Gastrocnemius medialis (tissue), 4 donors: Measurements from ENCODE around the gene KCNIP3. TPM values are rescaled to one million over a fixed set of nuclear protein-coding genes. Genes with fewer than 3 reads are reported as not detected.
"Not testable (repeated sequence)": the region's sequence is repeated elsewhere in the genome, so short reads cannot be mapped to it uniquely, and the experiment has no call there.

Source experiments
- ATAC-seq, 2 donors: fragments of 150-250 bp; one replicate each; pipeline ENCODE4 v1.9.1; 2016
- DNase-seq, 2 donors: peaks; one replicate each; pipeline ENCODE4 v3.0.0-alpha.2; 2019
- H3K27ac ChIP-seq, 4 donors: fragments of 200-600 bp; sonication (generic); 1 replicate in 1 of 4; 2 replicates in 3 of 4; pipeline ENCODE4 v1.5.1; 2016 to 2018; ENCODE audit warnings: mild to moderate bottlenecking in 2 of 4, moderate library complexity in 1 of 4
- H3K27me3 ChIP-seq, 3 donors: fragments of 200-600 bp; sonication (generic) in 2 of 3; 1 replicate in 1 of 3; 2 replicates in 2 of 3; pipeline versions ENCODE4 v1.5.1 to v1.6.0; 2016 to 2019; ENCODE audit warnings: mild to moderate bottlenecking in 1 of 3, moderate library complexity in 1 of 3
- H3K36me3 ChIP-seq, 2 donors: fragments of 200-600 bp; sonication (generic) in 1 of 2; one replicate each; pipeline ENCODE4 v1.5.1; 2017 to 2018
- H3K4me1 ChIP-seq, 2 donors: fragments of 200-600 bp; sonication (generic) in 1 of 2; one replicate each; pipeline ENCODE4 v1.5.1; 2016 to 2017; ENCODE audit warnings: mild to moderate bottlenecking in 2 of 2
- H3K4me3 ChIP-seq, 4 donors: fragments of 200-600 bp; sonication (generic) in 3 of 4; 1 replicate in 1 of 4; 2 replicates in 3 of 4; pipeline ENCODE4 v1.5.1; 2016 to 2019; ENCODE audit warnings: mild to moderate bottlenecking in 2 of 4
- H3K9me3 ChIP-seq, 3 donors: fragments of 200-600 bp; sonication (generic) in 2 of 3; 1 replicate in 1 of 3; 2 replicates in 2 of 3; pipeline ENCODE4 v1.5.1; 2016 to 2019
- CTCF ChIP-seq, 5 experiments: fragments of 450-650 bp in 3 of 5; fragments of 200-600 bp in 2 of 5; sonication (generic) in 2 of 5; IDR thresholded peaks in 4 of 5; conservative IDR thresholded peaks in 1 of 5; 1 replicate in 4 of 5; 2 replicates in 1 of 5; pipeline ENCODE4 v1.5.1; 2016 to 2019; ENCODE audit warnings: antibody characterized with exemption in 5 of 5, mild to moderate bottlenecking in 3 of 5, moderate library complexity in 3 of 5
- POLR2A ChIP-seq, 2 donors: fragments of 450-650 bp; IDR thresholded peaks; one replicate each; pipeline ENCODE4 v1.6.1; 2017; ENCODE audit warnings: antibody characterized with exemption in 2 of 2, mild to moderate bottlenecking in 2 of 2, moderate library complexity in 2 of 2
- in situ Hi-C, 4 donors: fragments of 200-750 bp; cut with MboI; loops; one replicate each; pipeline versions ENCODE4 v1.15.0 to v1.8.0; 2017; ENCODE audit warnings: low sequenced_read_pairs in 4 of 4
- intact Hi-C: fragments of 100-400 bp; cut with DNase I; formaldehyde crosslinking; loops from one replicate; pipeline ENCODE4 v1.15.1; 2023; ENCODE audit warnings: low total_unique reads
- total RNA-seq, 4 donors: library from RNA; depleted of rRNA; stranded (reverse); fragments of >200 nt; gene quantifications; one replicate each; pipeline versions ENCODE4 v1.1.0 to v1.2.3, GENCODE V29; 2016

Gene KCNIP3
- total RNA-seq, 4 donors from 2014 or later: 0.55 to 2.9 (median 1.0) TPM

DNA sequence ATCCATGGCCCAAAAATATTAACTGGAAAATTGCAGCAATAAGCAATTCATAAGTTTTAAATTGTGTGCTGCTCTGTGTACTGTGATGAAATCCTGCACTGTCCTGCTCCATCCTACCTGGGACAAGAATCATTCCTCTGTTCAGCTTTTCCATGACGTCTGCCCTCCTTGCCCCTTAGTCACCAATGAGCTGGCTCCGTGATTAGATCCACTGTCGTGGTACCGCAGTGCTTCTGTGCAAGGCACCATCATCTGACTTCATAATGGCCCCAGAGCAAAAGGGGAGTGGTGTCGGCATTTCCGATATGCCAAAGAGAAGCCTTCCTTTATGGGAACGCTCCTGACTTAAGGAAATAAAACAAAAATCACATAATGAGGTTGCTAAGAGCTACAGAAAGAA is 101.9 kb downstream of the KCNIP3 start:
- Histone ChIP-seq H3K36me3 (no peaks in the 10 kb centered on the region), H3K9me3 (no peaks in the 10 kb centered on the region), H3K27me3 (no peaks in the 10 kb centered on the region), H3K4me3 (no peak overlapping the region), H3K27ac (no peak overlapping the region), H3K4me1 (peaks cover 12 to 18% of the 10 kb centered on the region in 2 donors)
- no peak for TF ChIP-seq POLR2A (IDR thresholded peaks at IDR 0.05)
- no peak for TF ChIP-seq CTCF (IDR thresholded peaks at IDR 0.05 in 4 of 5, conservative IDR thresholded peaks at IDR 0.05 in 1 of 5)
- intact Hi-C loops: no loop called here
- no peak for DNase-seq
- in situ Hi-C loops: no loop called here
- no peak for ATAC-seq

DNA sequence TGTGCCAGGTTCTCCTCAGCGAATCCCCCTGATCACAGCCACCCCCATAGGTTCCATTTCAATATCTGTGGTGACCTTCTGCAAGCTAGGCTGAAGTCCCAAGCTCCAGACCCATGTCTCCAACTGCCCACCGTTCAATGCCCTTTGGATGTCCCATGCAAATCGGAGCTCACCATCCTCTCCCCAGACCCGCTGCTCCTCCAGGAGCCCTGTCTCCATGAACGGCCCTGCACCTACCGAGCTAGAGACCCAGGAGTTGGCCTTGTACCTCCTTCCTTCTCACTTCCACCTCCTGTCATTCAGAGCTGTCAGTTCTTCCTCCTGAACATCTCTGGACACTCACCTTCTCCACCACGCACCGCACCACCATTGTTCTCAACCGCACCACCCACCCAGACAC is 104.3 kb downstream of the KCNIP3 start:
- intact Hi-C loops: loop anchor here (5.0 kb wide), 1 partner anchor 326 kb away; no protein-coding TSS in a partner anchor
- H3K4me1 ChIP-seq: peaks cover 12 to 18% of the 10 kb centered on the region in 2 donors
- no peak for TF ChIP-seq CTCF (IDR thresholded peaks at IDR 0.05 in 4 of 5, conservative IDR thresholded peaks at IDR 0.05 in 1 of 5)
- TF ChIP-seq POLR2A (IDR thresholded peaks at IDR 0.05): no peak
- ATAC-seq (no peak), DNase-seq (no peak)
- in situ Hi-C loops: no loop called here
- no peaks in the 10 kb centered on the region for H3K27me3 ChIP-seq
- peak overlapping the region; percentile 90 to 99 (median 96) for H3K4me3 ChIP-seq
- no peaks in the 10 kb centered on the region for H3K36me3 ChIP-seq
- H3K27ac ChIP-seq: peak overlapping the region in 1 of 4 donors; percentile 92
- H3K9me3 ChIP-seq: no peaks in the 10 kb centered on the region

DNA sequence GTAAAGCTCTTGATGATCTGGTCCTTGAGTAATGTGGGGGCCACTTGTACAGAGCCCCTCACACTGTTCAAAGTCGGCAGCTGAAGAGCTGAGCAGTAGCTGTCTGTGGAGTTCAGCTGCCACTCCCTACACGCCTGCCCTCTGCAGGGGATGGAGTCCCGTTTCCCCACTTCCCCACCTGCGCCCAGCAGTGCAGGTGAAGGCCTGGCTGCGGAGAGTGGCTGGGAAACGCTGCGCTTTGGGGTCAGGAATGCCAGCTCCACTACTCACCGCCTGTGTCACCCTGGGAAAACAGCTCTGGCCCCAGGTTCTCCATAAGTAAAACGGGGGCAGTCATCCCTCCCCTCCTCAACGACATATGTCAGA is 104.8 kb downstream of the KCNIP3 start:
- ATAC-seq: peak; percentile 51 to 53
- peaks cover 12 to 18% of the 10 kb centered on the region in 2 donors for H3K4me1 ChIP-seq
- peak overlapping the region; percentile 90 to 99 (median 96) for H3K4me3 ChIP-seq
- DNase-seq, H3K36me3 ChIP-seq, H3K27me3 ChIP-seq, H3K9me3 ChIP-seq, in situ Hi-C loops: not testable (repeated sequence)
- intact Hi-C loops: loop anchor here (2.0 to 5.0 kb wide), 2 partner anchors 57 to 325 kb away; no protein-coding TSS in a partner anchor
- peak overlapping the region; percentile 85 to 96 (median 90) for H3K27ac ChIP-seq

- DNase-seq (peak; percentile 93 to 94), ATAC-seq (peak; percentile 95 to 96)
- in situ Hi-C loops (no loop called here), intact Hi-C loops (loop anchor here (2.0 to 5.0 kb wide), 2 partner anchors 58 to 325 kb away; no protein-coding TSS in a partner anchor)
- Histone ChIP-seq H3K9me3 (no peaks in the 10 kb centered on the region), H3K27me3 (no peaks in the 10 kb centered on the region), H3K27ac (peak within 1 kb of the TSS; percentile 85 to 96 (median 90)), H3K4me3 (peak within 1 kb of the TSS; percentile 90 to 99 (median 96)), H3K36me3 (peaks cover 0 to 3% of the 10 kb centered on the region in 2 donors), H3K4me1 (peaks cover 12 to 18% of the 10 kb centered on the region in 2 donors)
- no peak for TF ChIP-seq CTCF (IDR thresholded peaks at IDR 0.05 in 4 of 5, conservative IDR thresholded peaks at IDR 0.05 in 1 of 5)
- peak; percentile 69 to 74 for TF ChIP-seq POLR2A (IDR thresholded peaks at IDR 0.05)
Observed at GRCh38 chr2:95402370-95403203, 105.4 kb downstream of the KCNIP3 start, which contains the start of gene FAHD2A. Gene FAHD2A, plus strand, starts transcription at chr2:95402708. Its CDS starts 2,851 bp downstream, at chr2:95405559.

DNA sequence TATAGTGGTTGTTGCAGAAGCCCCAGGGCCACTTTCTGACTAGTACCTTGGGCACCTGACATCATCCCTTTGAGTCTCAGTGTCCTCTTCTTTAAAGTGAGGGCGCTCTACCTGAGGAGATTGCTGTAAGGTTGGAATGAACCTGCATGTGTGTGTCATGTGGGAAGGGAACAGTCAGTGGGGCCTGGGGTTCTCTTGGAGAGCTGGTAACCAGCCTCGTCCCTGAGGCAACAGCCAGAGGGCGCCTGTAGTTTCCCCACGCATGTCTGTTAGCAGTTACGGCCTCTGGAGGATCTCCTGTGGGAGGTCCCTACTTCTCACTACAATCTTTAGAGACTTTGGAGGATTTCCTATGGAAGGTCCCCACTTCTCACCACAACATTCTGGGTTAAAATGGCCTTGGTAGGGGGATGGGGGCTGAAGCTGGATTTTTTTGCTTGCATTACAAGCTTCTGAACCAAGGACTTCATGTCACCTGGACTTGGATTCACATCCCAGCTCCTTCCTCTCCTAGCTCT is 106.1 kb downstream of the KCNIP3 start:
- H3K4me3 ChIP-seq: peak overlapping the region; percentile 90 to 99 (median 96)
- H3K36me3 ChIP-seq, H3K27me3 ChIP-seq, H3K9me3 ChIP-seq, in situ Hi-C loops: not testable (repeated sequence)
- peaks cover 12 to 18% of the 10 kb centered on the region in 2 donors for H3K4me1 ChIP-seq
- peak overlapping the region; percentile 85 to 96 (median 90) for H3K27ac ChIP-seq
- intact Hi-C loops: loop anchor here (2.0 to 5.0 kb wide), 2 partner anchors 58 to 324 kb away; no protein-coding TSS in a partner anchor
- DNase-seq (peak in 1 of 2 donors; percentile 35), ATAC-seq (peak; percentile 53 to 54)
- peak in 1 of 5 experiments; percentile 32 for TF ChIP-seq CTCF (IDR thresholded peaks at IDR 0.05 in 4 of 5, conservative IDR thresholded peaks at IDR 0.05 in 1 of 5)

DNA sequence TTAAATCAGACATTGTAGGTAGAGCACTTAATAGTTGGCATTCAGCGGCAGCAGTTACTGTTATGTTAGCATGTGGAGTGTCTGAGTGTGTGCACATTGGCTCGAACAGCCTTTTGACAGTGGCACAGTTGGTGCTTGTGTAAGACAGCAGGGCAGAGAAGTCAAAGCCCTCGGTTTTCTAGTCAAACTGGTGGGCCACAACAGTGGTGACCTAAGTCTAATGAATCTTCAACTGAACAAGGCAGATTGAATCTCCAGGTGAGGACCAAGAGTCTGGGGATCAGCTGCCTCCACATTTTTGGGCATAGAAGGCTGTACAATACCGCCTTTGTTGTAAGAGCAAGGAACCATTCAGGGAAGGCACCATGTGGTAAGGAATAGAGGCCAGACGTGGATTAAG is 106.7 kb downstream of the KCNIP3 start:
- H3K9me3 ChIP-seq, DNase-seq, in situ Hi-C loops, ATAC-seq, H3K36me3 ChIP-seq, H3K27me3 ChIP-seq: not testable (repeated sequence)
- Histone ChIP-seq H3K4me3 (peak overlapping the region in 3 of 4 donors; percentile 90 to 99 (median 96)), H3K27ac (peak overlapping the region in 3 of 4 donors; percentile 85 to 92 (median 87)), H3K4me1 (peaks cover 12 to 18% of the 10 kb centered on the region in 2 donors)
- intact Hi-C loops: loop anchor here (2.0 to 5.0 kb wide), 2 partner anchors 59 to 323 kb away; no protein-coding TSS in a partner anchor

- intact Hi-C loops: loop anchor here (5.0 kb wide), 1 partner anchor 323 kb away; no protein-coding TSS in a partner anchor
- H3K27ac ChIP-seq, H3K27me3 ChIP-seq, H3K4me3 ChIP-seq, H3K9me3 ChIP-seq, DNase-seq, H3K36me3 ChIP-seq, in situ Hi-C loops, ATAC-seq: not testable (repeated sequence)
- peaks cover 12 to 18% of the 10 kb centered on the region in 2 donors for H3K4me1 ChIP-seq
Observed at GRCh38 chr2:95404676-95405075, 107.5 kb downstream of the KCNIP3 start.
